HEK293T (cell line): Measurements from ENCODE around the gene C1QC.
A peak's percentile ranks its signal among the peaks of the same experiment; 100 is the strongest.

Experiments
- CTCF ChIA-PET: fragments of 350-600 bp; formaldehyde crosslinking; extraction: SDS; loops from one replicate; lab custom pipeline; 2021; ENCODE audit warnings: antibody characterized with exemption, inconsistent platforms; lab: Yijun Ruan, JAX
- POLR2A ChIA-PET: fragments of 350-600 bp; formaldehyde crosslinking; extraction: SDS; loops from one replicate; lab custom pipeline; 2020; ENCODE audit warnings: antibody characterized with exemption, inconsistent platforms; lab: Yijun Ruan, JAX
- DNase-seq: peaks from one replicate; pipeline ENCODE4 v3.0.0; 2012; ENCODE audit warnings: mixed read lengths; ENCODE audit errors: extremely low spot score
- ARNT ChIP-seq: fragments of 450-650 bp; IDR thresholded peaks from 2 replicates; pipeline ENCODE4 v1.6.1; 2017; ENCODE audit warnings: mild to moderate bottlenecking
- BHLHE40 ChIP-seq: fragments of 450-650 bp; IDR thresholded peaks from 2 replicates; pipeline ENCODE4 v1.6.1; 2016; ENCODE audit warnings: mild to moderate bottlenecking, moderate library complexity, borderline replicate concordance
- CTBP1 ChIP-seq: fragments of 450-650 bp; IDR thresholded peaks from 2 replicates; pipeline ENCODE4 v1.6.1; 2016; ENCODE audit warnings: borderline replicate concordance
- ELF4 ChIP-seq: fragments of 450-650 bp; IDR thresholded peaks from 2 replicates; pipeline ENCODE4 v1.6.1; 2017; ENCODE audit warnings: antibody characterized with exemption
- FOXA1 ChIP-seq: fragments of 450-650 bp; IDR thresholded peaks from 2 replicates; pipeline ENCODE4 v1.6.1; 2016; ENCODE audit warnings: mild to moderate bottlenecking
- FOXK2 ChIP-seq: fragments of 450-650 bp; IDR thresholded peaks from 2 replicates; pipeline ENCODE4 v1.6.1; 2016; ENCODE audit warnings: mild to moderate bottlenecking
- FOXM1 ChIP-seq: fragments of 450-650 bp; IDR thresholded peaks from 2 replicates; pipeline ENCODE4 v1.6.1; 2017; ENCODE audit warnings: mild to moderate bottlenecking, borderline replicate concordance
- HDGF ChIP-seq: fragments of 450-650 bp; IDR thresholded peaks from 2 replicates; pipeline ENCODE4 v1.6.1; 2017; ENCODE audit warnings: antibody characterized with exemption, borderline replicate concordance
- L3MBTL2 ChIP-seq: fragments of 450-650 bp; conservative IDR thresholded peaks from 2 replicates; pipeline ENCODE4 v1.6.1; 2016; ENCODE audit warnings: mild to moderate bottlenecking
- LEF1 ChIP-seq: fragments of 450-650 bp; IDR thresholded peaks from 2 replicates; pipeline ENCODE4 v1.6.1; 2017; ENCODE audit warnings: mild to moderate bottlenecking, borderline replicate concordance
- NFRKB ChIP-seq: fragments of 450-650 bp; IDR thresholded peaks from 2 replicates; pipeline ENCODE4 v1.6.1; 2016; ENCODE audit warnings: mild to moderate bottlenecking, moderate library complexity
- PKNOX1 ChIP-seq: fragments of 450-650 bp; IDR thresholded peaks from 2 replicates; pipeline ENCODE4 v1.6.1; 2016
- SP1 ChIP-seq: fragments of 450-650 bp; IDR thresholded peaks from 2 replicates; pipeline ENCODE4 v1.6.1; 2017
- SUZ12 ChIP-seq: fragments of 450-650 bp; IDR thresholded peaks from 2 replicates; pipeline ENCODE4 v1.6.1; 2016; ENCODE audit warnings: mild to moderate bottlenecking
- TARDBP ChIP-seq: fragments of 450-650 bp; IDR thresholded peaks from 2 replicates; pipeline ENCODE4 v1.6.1; 2016
- ZNF384 ChIP-seq: fragments of 450-650 bp; IDR thresholded peaks from 2 replicates; pipeline ENCODE4 v1.6.1; 2016

Gene C1QC

GRCh38 chr1:22643928-22644327, 495 bp downstream of the C1QC start:
- POLR2A ChIA-PET = no interaction called here
- no peak for DNase-seq
- TF ChIP-seq FOXM1 (no peak), ELF4 (no peak), TARDBP (no peak), LEF1 (no peak), HDGF (no peak), FOXA1 (no peak), PKNOX1 (no peak), ZNF384 (no peak), BHLHE40 (no peak), ARNT (no peak), SUZ12 (no peak), SP1 (no peak), CTBP1 (no peak), L3MBTL2 (no peak), FOXK2 (no peak), NFRKB (no peak)
- CTCF ChIA-PET = no interaction called here

- POLR2A ChIA-PET = no interaction called here
- DNase-seq = no peak
- CTCF ChIA-PET = no interaction called here
- no peak for TF ChIP-seq FOXK2
- no peak for TF ChIP-seq SP1
- TF ChIP-seq CTBP1 = no peak
- no peak for TF ChIP-seq PKNOX1
- no peak for TF ChIP-seq ARNT
- no peak for TF ChIP-seq HDGF
- TF ChIP-seq ELF4 = no peak
- no peak for TF ChIP-seq BHLHE40
- TF ChIP-seq NFRKB = no peak
- TF ChIP-seq FOXM1 = no peak
- no peak for TF ChIP-seq ZNF384
- TF ChIP-seq L3MBTL2 = no peak
- no peak for TF ChIP-seq TARDBP
- no peak for TF ChIP-seq FOXA1
- TF ChIP-seq SUZ12 = no peak
- TF ChIP-seq LEF1 = no peak
These were observed 2.5 kb downstream of the C1QC start for GRCh38 chr1:22645931-22646330.

- ChIA-PET CTCF (no interaction called here), POLR2A (no interaction called here)
- DNase-seq = no peak
- TF ChIP-seq SUZ12 (no peak), NFRKB (no peak), BHLHE40 (no peak), ELF4 (no peak), ARNT (no peak), TARDBP (no peak)
These were observed 3.0 kb downstream of the C1QC start for GRCh38 chr1:22646384-22646783.

GRCh38 chr1:22650089-22650693, 6.8 kb downstream of the C1QC start:
- DNase-seq = no peak
- CTCF ChIA-PET = no interaction called here
- POLR2A ChIA-PET = no interaction called here
- TF ChIP-seq CTBP1 (0 out of 2 replicates have a peak, but pooled peaks have one; percentile 4), FOXM1 (no peak)

- DNase-seq = no peak
- CTCF ChIA-PET = no interaction called here
- TF ChIP-seq SP1 = no peak
- no peak for TF ChIP-seq FOXA1
- TF ChIP-seq HDGF = no peak
- no peak for TF ChIP-seq NFRKB
- TF ChIP-seq CTBP1 = no peak
- TF ChIP-seq BHLHE40 = no peak
- TF ChIP-seq L3MBTL2 = no peak
- TF ChIP-seq ARNT = no peak
- no peak for TF ChIP-seq SUZ12
- TF ChIP-seq TARDBP = no peak
- TF ChIP-seq PKNOX1 = no peak
- TF ChIP-seq ELF4 = no peak
- no peak for TF ChIP-seq LEF1
- no peak for TF ChIP-seq ZNF384
- POLR2A ChIA-PET = no interaction called here
These were observed 8.8 kb downstream of the C1QC start for GRCh38 chr1:22651941-22652856.

- CTCF ChIA-PET = no interaction called here
- TF ChIP-seq ELF4 (no peak), SP1 (no peak), BHLHE40 (no peak), FOXA1 (no peak), HDGF (no peak), NFRKB (no peak), L3MBTL2 (no peak), SUZ12 (no peak), TARDBP (no peak), CTBP1 (no peak), LEF1 (no peak), PKNOX1 (no peak), ARNT (no peak), FOXK2 (no peak)
- DNase-seq = no peak
- POLR2A ChIA-PET = no interaction called here
These were observed 9.5 kb downstream of the C1QC start, which contains the start of gene C1QB for GRCh38 chr1:22652881-22653316. C1QB (plus strand) TSS chr1:22653236; CDS start chr1:22659463, 6,227 bp downstream.
